ENCODE results near the gene NFKBIB. TPM values are rescaled to one million over a fixed set of nuclear protein-coding genes. Genes with fewer than 3 reads are reported as not detected.

Gene NFKBIB
- total and polyA plus RNA-seq, 2 of the 8 experiments (the other 6 are each of a cell fraction or from before 2014, with no cell fraction given), result 37.3 to 44.1 TPM

- Histone ChIP-seq H2AK5ac (ENCODE audit: low read depth, low read length) (no peak overlapping the region), H3K9ac (replicated peaks in 1 of 4; ENCODE audit: extremely low read depth in 1 of 4, low read depth in 3 of 4, low read length in 3 of 4) (no peak overlapping the region; a peak in 2 of 7 replicates), H2BK12ac (ENCODE audit: low read depth, low read length) (peak overlapping the region; percentile 60; the same call in 1 of the 2 replicates), H3K79me1 (ENCODE audit: low read depth, low read length) (no peaks in the 10 kb centered on the region), H3K9me3 (ENCODE audit: insufficient read depth in 2 of 2, low read depth in 1 of 2, low read length in 1 of 2) (no peaks in the 10 kb centered on the region), H3K23ac (ENCODE audit: insufficient read length) (no peak overlapping the region), H3K79me2 (ENCODE audit: control insufficient read depth in 1 of 2, insufficient read depth in 2 of 2, low read length in 2 of 2) (no peaks in the 10 kb centered on the region), H2BK20ac (ENCODE audit: low read length) (no peak overlapping the region; the same call in 1 of the 2 replicates), H3K4ac (replicated peaks; ENCODE audit: insufficient read length, low read depth, low read length) (peak overlapping the region; percentile 65), H3K14ac (ENCODE audit: insufficient read length) (no peak overlapping the region), H4K8ac (ENCODE audit: extremely low read depth, insufficient read depth, low read length) (peak overlapping the region; percentile 83; the same call in 1 of the 2 replicates), H3K4me3 (ENCODE audit: extremely low read depth in 1 of 4, insufficient read depth in 2 of 4, low read depth in 3 of 4, low read length in 4 of 4) (peak overlapping the region; percentile 38 to 63 (median 55)), H4K20me1 (replicated peaks in 1 of 2; ENCODE audit: control insufficient read depth in 1 of 2, insufficient read depth in 2 of 2, low read length in 2 of 2) (no peaks in the 10 kb centered on the region), H2BK120ac (replicated peaks; ENCODE audit: low read depth, low read length) (no peak overlapping the region), H3K56ac (replicated peaks; ENCODE audit: insufficient read length, low read depth, low read length) (peak overlapping the region; percentile 56), H2BK15ac (ENCODE audit: low read length) (0 out of 2 replicates have a peak overlapping the region, but pooled peaks have one; percentile 46), H3K23me2 (ENCODE audit: low read depth, low read length) (peaks cover 7% of the 10 kb centered on the region; the same call in 1 of the 2 replicates), H3K36me3 (ENCODE audit: control insufficient read depth in 2 of 4, insufficient read depth in 4 of 4, low read length in 3 of 4) (no peaks in the 10 kb centered on the region), H2BK5ac (ENCODE audit: low read depth, low read length) (no peak overlapping the region; the same call in 1 of the 2 replicates), H3K18ac (ENCODE audit: extremely low read depth, low read length) (peak overlapping the region; percentile 48; the same call in 1 of the 2 replicates), H2AFZ (ENCODE audit: low read length) (peak overlapping the region; percentile 79; the same call in 1 of the 2 replicates), H3K4me1 (replicated peaks in 1 of 4; ENCODE audit: control insufficient read depth in 3 of 4, insufficient read depth in 4 of 4, low read length in 3 of 4) (peaks cover 0 to 7% (median 4%) of the 10 kb centered on the region in 4 experiments; a peak in 5 of 7 replicates), H3K27me3 (replicated peaks in 1 of 4; ENCODE audit: control insufficient read depth in 3 of 4, extremely low read depth in 1 of 4, insufficient read depth in 3 of 4, low read length in 3 of 4) (peaks cover 0 to 11% (median 5%) of the 10 kb centered on the region in 4 experiments; a peak in 5 of 7 replicates), H4K5ac (ENCODE audit: insufficient read length, low read depth, low read length) (no peak overlapping the region), H4K91ac (replicated peaks; ENCODE audit: insufficient read length, low read length) (peak overlapping the region; percentile 56), H3K27ac (ENCODE audit: low read depth, low read length) (no peak overlapping the region), H3K4me2 (ENCODE audit: insufficient read depth in 1 of 2, low read depth in 2 of 2, low read length in 2 of 2) (peak overlapping the region; percentile 74 to 79)
- POLR2A ChIA-PET (ENCODE audit: partially characterized antibody), result interaction anchor here (0.5 to 3.4 kb wide), 15 partner anchors 9 to 1768 kb away, joined by 3 to 33 read pairs (median 4); partner anchors contain the start of genes CCER2, ECH1, HNRNPL and MRPS12
- FAIRE-seq (no peak), DNase-seq (ENCODE audit: low read depth in 1 of 2, low spot score in 2 of 2) (peak in 1 of 2 experiments; percentile 67)
- CTCF ChIA-PET (ENCODE audit: partially characterized antibody), result interaction anchor here (0.7 to 3.3 kb wide), 12 partner anchors 9 to 131 kb away, joined by 3 to 32 read pairs (median 4); partner anchors contain the start of gene CAPN12
- WGBS, 2 experiments (ENCODE audit: extremely low coverage in 1 of 2, insufficient coverage in 1 of 2, insufficient read length in 1 of 2, insufficient replicate concordance in 2 of 2, low coverage in 1 of 2, low lambda C conversion rate in 2 of 2, missing lambda C conversion rate in 1 of 2), result 19% methylated on average over 34 of the region's 34 CpGs; no CpG with 5 or more reads in 1 of the 2 experiments
- TF ChIP-seq KDM4A (IDR thresholded peaks at IDR 0.05; ENCODE audit: low read depth, low read length, severe bottlenecking), result peak; percentile 96
- TF ChIP-seq CHD2 (IDR thresholded peaks at IDR 0.05; ENCODE audit: low read length), result no peak
- no peak for TF ChIP-seq CEBPB (IDR thresholded peaks at IDR 0.05; ENCODE audit: low read depth, low read length)
- TF ChIP-seq JUN (IDR thresholded peaks at IDR 0.05; ENCODE audit: low read depth, low read length), result no peak
- TF ChIP-seq EP300 (IDR thresholded peaks at IDR 0.05; ENCODE audit: borderline replicate concordance in 1 of 2, low read depth in 2 of 2, low read length in 2 of 2), result no peak
- no peak for TF ChIP-seq BCL11A (IDR thresholded peaks at IDR 0.05; ENCODE audit: low read depth in 2 of 2, low read length in 2 of 2)
- TF ChIP-seq SIN3A (conservative IDR thresholded peaks at IDR 0.05 in 1 of 2, IDR thresholded peaks at IDR 0.05 in 1 of 2; ENCODE audit: low read depth in 1 of 2, low read length in 2 of 2), result 0 out of 4 replicates have a peak, but pooled peaks of 1 of the 2 experiments have one; percentile 9
- no peak for TF ChIP-seq YY1 (IDR thresholded peaks at IDR 0.05; ENCODE audit: low read depth, low read length)
- TF ChIP-seq, protein P1, sequence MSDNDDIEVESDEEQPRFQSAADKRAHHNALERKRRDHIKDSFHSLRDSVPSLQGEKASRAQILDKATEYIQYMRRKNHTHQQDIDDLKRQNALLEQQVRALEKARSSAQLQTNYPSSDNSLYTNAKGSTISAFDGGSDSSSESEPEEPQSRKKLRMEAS (IDR thresholded peaks at IDR 0.05), result peak; percentile 96
- TF ChIP-seq ZNF274 (IDR thresholded peaks at IDR 0.05; ENCODE audit: borderline replicate concordance, extremely low read depth, low read length), result no peak
- TF ChIP-seq CHD1 (IDR thresholded peaks at IDR 0.05; ENCODE audit: low read depth, low read length), result no peak
Measured at GRCh38 chr19:38869160-38869835, 30.5 kb upstream of the NFKBIB start.

All from H1 (cell line).